Psoas muscle (tissue), 8 donors: ENCODE data around the gene CNIH3. TPM values are rescaled to one million over a fixed set of nuclear protein-coding genes. Genes with fewer than 3 reads are reported as not detected.

ENCODE experiments used
- ATAC-seq, 4 donors: fragments of 200-7000 bp; cut with Tn5 transposase; one replicate each; pipeline ENCODE4 v1.9.1; 2020; ENCODE audit warnings: moderate library complexity in 3 of 4, mild to moderate bottlenecking in 2 of 4
- DNase-seq, 2 donors: peaks; one replicate each; pipeline ENCODE4 v3.0.0-alpha.2; 2020
- H3K27ac ChIP-seq: fragments of 200-600 bp; one replicate; pipeline ENCODE4 v1.8.0; 2022
- H3K27me3 ChIP-seq, 3 donors: fragments of 200-600 bp in 1 of 3; one replicate each; pipeline versions ENCODE4 v1.6.1 to v1.8.0; 2013 to 2022; ENCODE audit warnings: low read length in 2 of 3, mild to moderate bottlenecking in 2 of 3, moderate library complexity in 1 of 3; ENCODE audit not compliant: insufficient read depth in 3 of 3
- H3K36me3 ChIP-seq, 2 donors: fragments of 200-600 bp in 1 of 2; one replicate each; pipeline versions ENCODE4 v1.6.1 to v1.8.0; 2013 to 2022; ENCODE audit warnings: low read depth in 1 of 2, mild to moderate bottlenecking in 1 of 2, moderate library complexity in 1 of 2; ENCODE audit not compliant: insufficient read depth in 1 of 2
- H3K4me1 ChIP-seq: fragments of 200-600 bp; one replicate; pipeline ENCODE4 v1.8.0; 2022
- H3K4me3 ChIP-seq: fragments of 200-600 bp; one replicate; pipeline ENCODE4 v1.8.0; 2022; ENCODE audit warnings: mild to moderate bottlenecking
- H3K9me3 ChIP-seq: fragments of 200-600 bp; one replicate; pipeline ENCODE4 v1.8.0; 2022
- WGBS, 3 donors: extraction: QIAGEN DNeasy Blood & Tissue Kit; methylation state at CpG; one replicate each; pipeline versions ENCODE4 v1.1.6 to v1.1.7; 2013; 5-methylcytosine and 5-hydroxymethylcytosine counted together
- intact Hi-C, 2 donors: fragments of 100-400 bp; cut with DNase I; formaldehyde crosslinking; loops; one replicate each; pipeline versions ENCODE4 v1.11.0 to v1.14.2; 2022
- polyA plus RNA-seq, 3 donors: library from polyadenylated mRNA; stranded (reverse); fragments of 200-250 nt; gene quantifications; one replicate each; pipeline ENCODE4 v1.2.3, GENCODE V29; 2013
- total RNA-seq, 4 donors: library from RNA; stranded (reverse); fragmentation: NEBNext Ultra II Directional in 2 of 4; extraction: Animal tissue kit (Norgen Biotek cat#: 25700) in 2 of 4; gene quantifications; one replicate each; pipeline versions ENCODE4 v1.2.1 to v1.2.4, GENCODE V29; 2021 to 2023
- TF ChIP-seq, protein P1 (sequence below): fragments of 200-600 bp; IDR thresholded peaks from one replicate; pipeline ENCODE4 v1.8.0; 2022; ENCODE audit warnings: antibody characterized with exemption
- donor health status: healthy with polysubstance abuse.
- donor health status: DM: no; HTN: no; CAD: no; lungs with moderate emphysema.
- donor health status: Bipolar disorder and iron deficiency.
- donor health status: healthy.
- donor health status: DM: yes; HTN: yes; CAD: no.
- donor health status: DM: no; HTN: no; CAD: no.
- donor health status: DM: no; HTN: no; CAD: no.
- donor health status: DM: yes; HTN: yes; CAD: no.

Gene CNIH3
- total and polyA plus RNA-seq, 7 donors: 0.39 to 1.9 (median 1.2) TPM

DNA sequence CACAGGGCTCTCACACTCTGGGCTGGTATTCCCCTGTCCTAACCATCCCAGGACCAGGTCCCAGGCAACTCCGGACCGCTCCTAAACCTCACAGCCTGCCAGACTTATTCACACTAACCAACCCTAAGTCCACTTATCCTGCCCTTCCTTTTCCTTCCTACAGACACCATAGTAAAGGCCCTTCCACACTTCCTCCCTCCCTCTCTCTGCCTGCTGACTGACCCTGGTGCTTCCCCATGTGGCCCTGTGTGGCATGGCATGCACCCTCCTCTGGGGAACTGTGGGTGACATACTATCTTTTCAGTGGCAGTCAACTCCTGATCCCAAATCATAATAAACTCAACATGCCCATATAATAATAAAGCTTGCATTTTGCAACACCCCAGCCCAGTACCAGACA lies 158.3 kb downstream of the CNIH3 start:
- Histone ChIP-seq H3K27ac (no peak overlapping the region), H3K4me3 (no peak overlapping the region), H3K9me3 (no peaks in the 10 kb centered on the region), H3K27me3 (no peaks in the 10 kb centered on the region), H3K4me1 (no peaks in the 10 kb centered on the region), H3K36me3 (no peaks in the 10 kb centered on the region)
- TF ChIP-seq, protein P1, sequence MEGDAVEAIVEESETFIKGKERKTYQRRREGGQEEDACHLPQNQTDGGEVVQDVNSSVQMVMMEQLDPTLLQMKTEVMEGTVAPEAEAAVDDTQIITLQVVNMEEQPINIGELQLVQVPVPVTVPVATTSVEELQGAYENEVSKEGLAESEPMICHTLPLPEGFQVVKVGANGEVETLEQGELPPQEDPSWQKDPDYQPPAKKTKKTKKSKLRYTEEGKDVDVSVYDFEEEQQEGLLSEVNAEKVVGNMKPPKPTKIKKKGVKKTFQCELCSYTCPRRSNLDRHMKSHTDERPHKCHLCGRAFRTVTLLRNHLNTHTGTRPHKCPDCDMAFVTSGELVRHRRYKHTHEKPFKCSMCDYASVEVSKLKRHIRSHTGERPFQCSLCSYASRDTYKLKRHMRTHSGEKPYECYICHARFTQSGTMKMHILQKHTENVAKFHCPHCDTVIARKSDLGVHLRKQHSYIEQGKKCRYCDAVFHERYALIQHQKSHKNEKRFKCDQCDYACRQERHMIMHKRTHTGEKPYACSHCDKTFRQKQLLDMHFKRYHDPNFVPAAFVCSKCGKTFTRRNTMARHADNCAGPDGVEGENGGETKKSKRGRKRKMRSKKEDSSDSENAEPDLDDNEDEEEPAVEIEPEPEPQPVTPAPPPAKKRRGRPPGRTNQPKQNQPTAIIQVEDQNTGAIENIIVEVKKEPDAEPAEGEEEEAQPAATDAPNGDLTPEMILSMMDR: no peak
- intact Hi-C loops: no loop called here
- peak in 2 of 4 donors; percentile 50 to 54 for ATAC-seq
- no peak for DNase-seq
- WGBS, 3 donors: 94 to 100% (median 97%) methylated on average over 2 of the region's 2 CpGs

DNA sequence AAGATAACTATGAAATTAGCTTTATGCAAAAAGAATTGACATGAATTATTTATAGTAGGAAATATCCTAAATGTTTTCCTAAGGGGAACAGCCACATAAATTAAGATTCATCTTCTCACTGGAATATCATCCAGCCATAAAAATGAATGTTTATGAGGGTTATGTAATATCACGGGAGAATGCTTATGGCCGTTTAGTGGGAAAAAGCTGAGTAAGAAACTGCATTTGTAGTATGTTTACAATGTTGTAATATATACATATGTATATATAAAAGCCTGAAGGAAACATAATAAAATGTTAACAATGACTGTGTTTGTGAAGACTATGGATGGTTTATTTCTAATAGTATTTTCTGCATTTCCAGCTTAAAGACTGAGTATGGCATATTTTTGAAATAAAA lies 161.1 kb downstream of the CNIH3 start:
- TF ChIP-seq, protein P1: no peak
- intact Hi-C loops: no loop called here
- DNase-seq: no peak
- Histone ChIP-seq H3K36me3 (no peaks in the 10 kb centered on the region), H3K27ac (no peak overlapping the region), H3K9me3 (no peaks in the 10 kb centered on the region), H3K4me3 (no peak overlapping the region), H3K27me3 (no peaks in the 10 kb centered on the region), H3K4me1 (no peaks in the 10 kb centered on the region)
- WGBS, 3 donors: 73 to 76% (median 74%) methylated on average over 2 of the region's 2 CpGs
- ATAC-seq: no peak

DNA sequence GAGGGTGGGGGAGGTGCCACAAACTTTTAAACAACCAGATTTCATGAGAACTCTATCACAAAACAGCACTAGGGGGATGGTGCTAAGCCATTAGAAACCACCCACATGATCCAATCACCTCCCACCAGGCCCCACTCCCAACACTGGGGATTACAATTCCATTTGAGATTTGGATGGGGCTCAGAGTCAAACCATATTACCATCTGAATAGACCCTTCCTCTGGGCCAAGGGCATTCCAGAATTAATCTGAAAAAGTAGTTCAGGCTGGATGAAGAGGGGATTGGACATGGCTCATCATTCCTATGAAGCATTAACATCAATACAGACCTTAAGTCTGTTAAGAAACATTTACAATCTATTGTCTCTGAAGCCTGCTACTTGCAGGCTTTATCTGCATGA lies 163.4 kb downstream of the CNIH3 start:
- TF ChIP-seq, protein P1: no peak

DNA sequence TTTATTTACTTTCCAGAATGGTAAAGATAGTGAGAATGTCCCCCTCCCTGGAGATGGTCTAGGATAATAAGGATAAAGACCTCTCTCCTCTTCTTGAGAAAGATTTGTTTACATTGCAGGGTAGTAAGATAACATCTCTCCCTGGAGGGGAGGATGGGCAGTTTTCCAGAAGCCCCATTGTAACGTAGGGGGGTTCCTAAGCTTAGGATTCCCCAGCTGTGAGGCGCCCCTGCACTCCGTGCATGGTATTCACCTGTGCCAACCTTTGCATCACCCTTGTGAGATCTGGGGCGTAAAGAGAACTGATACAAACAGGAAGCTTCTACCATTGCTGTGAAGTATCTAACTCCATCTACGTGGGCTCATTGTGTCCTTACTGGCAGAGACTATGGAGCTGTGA lies 164.6 kb downstream of the CNIH3 start:
- H3K27ac ChIP-seq: no peak overlapping the region
- intact Hi-C loops: no loop called here
- WGBS, 3 donors: 52 to 58% (median 55%) methylated on average over 5 of the region's 5 CpGs
- DNase-seq (no peak), ATAC-seq (no peak)
- no peaks in the 10 kb centered on the region for H3K9me3 ChIP-seq
- TF ChIP-seq, protein P1: no peak
- no peaks in the 10 kb centered on the region for H3K36me3 ChIP-seq
- no peaks in the 10 kb centered on the region for H3K27me3 ChIP-seq
- H3K4me3 ChIP-seq: no peak overlapping the region
- no peaks in the 10 kb centered on the region for H3K4me1 ChIP-seq

More for the DNA sequence above, 163.4 kb downstream of the CNIH3 start:
- Histone ChIP-seq H3K27me3 (no peaks in the 10 kb centered on the region), H3K36me3 (no peaks in the 10 kb centered on the region), H3K4me1 (no peaks in the 10 kb centered on the region), H3K9me3 (no peaks in the 10 kb centered on the region), H3K27ac (no peak overlapping the region), H3K4me3 (no peak overlapping the region)
- DNase-seq: no peak
- intact Hi-C loops: no loop called here
- ATAC-seq: no peak

DNA sequence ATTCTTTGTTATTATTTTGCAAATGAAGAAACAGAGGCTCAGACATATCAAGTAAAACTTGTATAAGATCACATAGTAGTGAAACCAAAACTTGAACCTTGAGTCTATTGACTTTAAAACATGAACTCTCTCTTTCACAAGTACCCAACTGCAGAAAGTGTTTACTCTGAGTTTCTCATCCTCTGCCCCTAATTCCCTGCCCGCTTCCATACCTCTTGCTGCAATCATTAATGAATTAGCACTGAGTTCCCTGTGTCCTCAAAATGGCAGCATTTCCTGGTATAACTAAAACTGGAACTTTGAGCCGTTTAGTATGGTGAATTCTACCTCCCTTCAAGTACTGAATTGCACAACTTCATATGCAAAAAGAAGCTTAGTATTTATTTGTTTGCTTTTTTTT lies 165.7 kb downstream of the CNIH3 start:
- intact Hi-C loops: no loop called here
- H3K9me3 ChIP-seq: no peaks in the 10 kb centered on the region
- TF ChIP-seq, protein P1: no peak
- no peak overlapping the region for H3K4me3 ChIP-seq
- H3K4me1 ChIP-seq: no peaks in the 10 kb centered on the region
- no peak overlapping the region for H3K27ac ChIP-seq
- H3K27me3 ChIP-seq: no peaks in the 10 kb centered on the region
- WGBS, 3 donors: 74 to 92% (median 83%) methylated on average over 2 of the region's 2 CpGs
- no peak for ATAC-seq
- H3K36me3 ChIP-seq: no peaks in the 10 kb centered on the region
- no peak for DNase-seq
